Rectal smooth muscle tissue (tissue), 1 donor: ENCODE measurements around the gene MIGA2.

ENCODE experiments used
- H3K27ac ChIP-seq: one replicate; pipeline ENCODE4 v1.7.0; 2013; ENCODE audit warnings: low read depth, low read length, inconsistent platforms
- H3K27me3 ChIP-seq: one replicate; pipeline ENCODE4 v1.7.0; 2013; ENCODE audit warnings: low read length; ENCODE audit not compliant: control insufficient read depth, insufficient read depth
- H3K36me3 ChIP-seq: one replicate; pipeline ENCODE4 v1.7.0; 2013; ENCODE audit warnings: low read length; ENCODE audit not compliant: control insufficient read depth, insufficient read depth
- H3K4me1 ChIP-seq: one replicate; pipeline ENCODE4 v1.7.0; 2013; ENCODE audit warnings: low read length; ENCODE audit not compliant: control insufficient read depth, insufficient read depth
- H3K4me3 ChIP-seq: one replicate; pipeline ENCODE4 v1.7.0; 2013; ENCODE audit warnings: low read length
- H3K9ac ChIP-seq: one replicate; pipeline ENCODE4 v1.7.0; 2013; ENCODE audit warnings: low read length

Gene MIGA2

GRCh38 chr9:129072171-129072570, 35.7 kb downstream of the MIGA2 start:
- Histone ChIP-seq H3K9ac (no peak overlapping the region), H3K27ac (no peak overlapping the region), H3K27me3 (no peaks in the 10 kb centered on the region), H3K36me3 (peaks cover 15% of the 10 kb centered on the region), H3K4me3 (no peak overlapping the region), H3K4me1 (no peaks in the 10 kb centered on the region)

GRCh38 chr9:129073404-129073803, 37.0 kb downstream of the MIGA2 start:
- peaks cover 4% of the 10 kb centered on the region for H3K36me3 ChIP-seq
- no peak overlapping the region for H3K4me3 ChIP-seq
- H3K4me1 ChIP-seq = no peaks in the 10 kb centered on the region
- H3K27me3 ChIP-seq = no peaks in the 10 kb centered on the region
- no peak overlapping the region for H3K9ac ChIP-seq
- H3K27ac ChIP-seq = no peak overlapping the region

- no peaks in the 10 kb centered on the region for H3K4me1 ChIP-seq
- no peak overlapping the region for H3K27ac ChIP-seq
- H3K4me3 ChIP-seq = no peak overlapping the region
- no peak overlapping the region for H3K9ac ChIP-seq
- H3K36me3 ChIP-seq = peaks cover 4% of the 10 kb centered on the region
- H3K27me3 ChIP-seq = no peaks in the 10 kb centered on the region
These were observed 37.7 kb downstream of the MIGA2 start for GRCh38 chr9:129074106-129074505.

GRCh38 chr9:129075996-129076639, 39.7 kb downstream of the MIGA2 start:
- Histone ChIP-seq H3K27me3 (no peaks in the 10 kb centered on the region), H3K4me3 (no peak overlapping the region), H3K27ac (no peak overlapping the region), H3K9ac (no peak overlapping the region), H3K36me3 (no peaks in the 10 kb centered on the region), H3K4me1 (no peaks in the 10 kb centered on the region)

GRCh38 chr9:129076640-129077037, 40.2 kb downstream of the MIGA2 start:
- Histone ChIP-seq H3K36me3 (no peaks in the 10 kb centered on the region), H3K27ac (no peak overlapping the region), H3K4me1 (peaks cover 2% of the 10 kb centered on the region), H3K27me3 (no peaks in the 10 kb centered on the region), H3K9ac (no peak overlapping the region), H3K4me3 (no peak overlapping the region)

- Histone ChIP-seq H3K4me1 (peaks cover 8% of the 10 kb centered on the region), H3K27ac (no peak overlapping the region), H3K27me3 (no peaks in the 10 kb centered on the region), H3K9ac (no peak overlapping the region), H3K4me3 (no peak overlapping the region), H3K36me3 (no peaks in the 10 kb centered on the region)
These were observed 40.8 kb downstream of the MIGA2 start for GRCh38 chr9:129077236-129077635.

- Histone ChIP-seq H3K9ac (no peak overlapping the region), H3K27me3 (no peaks in the 10 kb centered on the region), H3K27ac (no peak overlapping the region), H3K4me3 (no peak overlapping the region), H3K4me1 (peaks cover 8% of the 10 kb centered on the region), H3K36me3 (no peaks in the 10 kb centered on the region)
These were observed 42.5 kb downstream of the MIGA2 start for GRCh38 chr9:129078691-129079503.

- Histone ChIP-seq H3K36me3 (no peaks in the 10 kb centered on the region), H3K4me1 (peaks cover 8% of the 10 kb centered on the region), H3K27me3 (no peaks in the 10 kb centered on the region), H3K4me3 (peak overlapping the region; percentile 83), H3K27ac (no peak overlapping the region), H3K9ac (no peak overlapping the region)
These were observed 43.4 kb downstream of the MIGA2 start for GRCh38 chr9:129079829-129080228.

GRCh38 chr9:129080298-129080600, 43.8 kb downstream of the MIGA2 start:
- H3K4me1 ChIP-seq = peaks cover 8% of the 10 kb centered on the region
- H3K4me3 ChIP-seq = peak overlapping the region; percentile 83
- H3K27me3 ChIP-seq = no peaks in the 10 kb centered on the region
- H3K36me3 ChIP-seq = no peaks in the 10 kb centered on the region
- H3K9ac ChIP-seq = no peak overlapping the region
- no peak overlapping the region for H3K27ac ChIP-seq

- peaks cover 3% of the 10 kb centered on the region for H3K36me3 ChIP-seq
- peak within 1 kb of the TSS; percentile 63 for H3K9ac ChIP-seq
- peak within 1 kb of the TSS; percentile 91 for H3K4me3 ChIP-seq
- H3K4me1 ChIP-seq = peaks cover 8% of the 10 kb centered on the region
- no peaks in the 10 kb centered on the region for H3K27me3 ChIP-seq
- H3K27ac ChIP-seq = peak within 1 kb of the TSS; percentile 56
These were observed 44.4 kb downstream of the MIGA2 start, which contains the start of gene DOLPP1 for GRCh38 chr9:129080601-129081387. Gene DOLPP1 (plus strand): TSS chr9:129081111. CDS start chr9:129081132, 21 bp downstream.

- Histone ChIP-seq H3K36me3 (peaks cover 10% of the 10 kb centered on the region), H3K4me1 (peaks cover 8% of the 10 kb centered on the region), H3K27ac (peak overlapping the region; percentile 50), H3K4me3 (peak overlapping the region; percentile 91), H3K9ac (peak overlapping the region; percentile 63), H3K27me3 (no peaks in the 10 kb centered on the region)
These were observed 45.0 kb downstream of the MIGA2 start for GRCh38 chr9:129081388-129081904.

- Histone ChIP-seq H3K9ac (no peak overlapping the region), H3K4me3 (no peak overlapping the region), H3K36me3 (peaks cover 16% of the 10 kb centered on the region), H3K27ac (no peak overlapping the region), H3K4me1 (peaks cover 8% of the 10 kb centered on the region), H3K27me3 (no peaks in the 10 kb centered on the region)
These were observed 47.7 kb downstream of the MIGA2 start for GRCh38 chr9:129084087-129084486.
